Ishikawa (cell line): ENCODE data around the gene LRRN4.

ENCODE experiments used
- CEBPB ChIP-seq: IDR thresholded peaks from 2 replicates; pipeline ENCODE4 v1.6.1; 2012
- CREB1 ChIP-seq: IDR thresholded peaks from 2 replicates; pipeline ENCODE4 v1.6.1; 2012; ENCODE audit warnings: low read depth
- EGR1 ChIP-seq: IDR thresholded peaks from 2 replicates; pipeline ENCODE4 v1.6.1; 2012
- EP300 ChIP-seq: IDR thresholded peaks from 2 replicates; pipeline ENCODE4 v1.6.1; 2012; ENCODE audit warnings: borderline replicate concordance
- FOXM1 ChIP-seq: IDR thresholded peaks from 2 replicates; pipeline ENCODE4 v1.6.1; 2012; ENCODE audit warnings: low read depth, borderline replicate concordance
- MAX ChIP-seq: IDR thresholded peaks from 2 replicates; pipeline ENCODE4 v1.6.1; 2012
- NFIC ChIP-seq: IDR thresholded peaks from 2 replicates; pipeline ENCODE4 v1.6.1; 2012
- RAD21 ChIP-seq: IDR thresholded peaks from 2 replicates; pipeline ENCODE4 v1.6.1; 2012; ENCODE audit warnings: low read depth
- TAF1 ChIP-seq: IDR thresholded peaks from 2 replicates; pipeline ENCODE4 v1.6.1; 2012; ENCODE audit warnings: low read depth, mild to moderate bottlenecking
- TCF12 ChIP-seq: IDR thresholded peaks from 2 replicates; pipeline ENCODE4 v1.6.1; 2012; ENCODE audit warnings: low read depth
- TEAD4 ChIP-seq: IDR thresholded peaks from 2 replicates; pipeline ENCODE4 v1.6.1; 2012
- USF1 ChIP-seq: IDR thresholded peaks from 2 replicates; pipeline ENCODE4 v1.6.1; 2012
- YY1 ChIP-seq: IDR thresholded peaks from 2 replicates; pipeline ENCODE4 v1.6.1; 2012; ENCODE audit warnings: low read depth
- ZBTB7A ChIP-seq: IDR thresholded peaks from 2 replicates; pipeline ENCODE4 v1.6.1; 2012; ENCODE audit warnings: low read depth
- TF ChIP-seq, protein P1 (sequence below): IDR thresholded peaks from 2 replicates; pipeline ENCODE4 v1.6.1; 2012; ENCODE audit warnings: low read depth, mild to moderate bottlenecking

Gene LRRN4

DNA sequence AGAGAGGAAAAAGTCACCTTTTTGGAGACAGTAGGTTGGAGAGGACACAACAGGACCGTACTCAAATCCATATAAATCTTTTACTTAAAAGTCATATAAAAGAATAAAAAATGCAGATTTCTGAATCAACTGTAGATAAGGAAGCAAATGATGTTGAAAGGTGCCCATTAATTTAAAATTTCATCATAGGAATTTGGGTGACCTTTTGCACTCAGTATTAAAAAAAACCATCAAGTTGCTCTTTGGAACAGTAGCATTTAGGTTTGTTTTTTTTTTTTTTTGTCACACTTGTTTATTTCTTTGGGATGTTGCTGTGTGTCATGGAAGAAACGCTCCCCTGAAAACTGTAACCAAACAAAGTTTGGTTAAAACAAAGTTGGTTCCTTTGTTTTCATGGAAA, 20.9 kb upstream of the LRRN4 start:
- no peak for TF ChIP-seq EGR1
- TF ChIP-seq FOXM1 = no peak
- no peak for TF ChIP-seq YY1
- TF ChIP-seq NFIC = no peak
- no peak for TF ChIP-seq RAD21
- no peak for TF ChIP-seq CEBPB
- no peak for TF ChIP-seq TCF12
- TF ChIP-seq, protein P1, sequence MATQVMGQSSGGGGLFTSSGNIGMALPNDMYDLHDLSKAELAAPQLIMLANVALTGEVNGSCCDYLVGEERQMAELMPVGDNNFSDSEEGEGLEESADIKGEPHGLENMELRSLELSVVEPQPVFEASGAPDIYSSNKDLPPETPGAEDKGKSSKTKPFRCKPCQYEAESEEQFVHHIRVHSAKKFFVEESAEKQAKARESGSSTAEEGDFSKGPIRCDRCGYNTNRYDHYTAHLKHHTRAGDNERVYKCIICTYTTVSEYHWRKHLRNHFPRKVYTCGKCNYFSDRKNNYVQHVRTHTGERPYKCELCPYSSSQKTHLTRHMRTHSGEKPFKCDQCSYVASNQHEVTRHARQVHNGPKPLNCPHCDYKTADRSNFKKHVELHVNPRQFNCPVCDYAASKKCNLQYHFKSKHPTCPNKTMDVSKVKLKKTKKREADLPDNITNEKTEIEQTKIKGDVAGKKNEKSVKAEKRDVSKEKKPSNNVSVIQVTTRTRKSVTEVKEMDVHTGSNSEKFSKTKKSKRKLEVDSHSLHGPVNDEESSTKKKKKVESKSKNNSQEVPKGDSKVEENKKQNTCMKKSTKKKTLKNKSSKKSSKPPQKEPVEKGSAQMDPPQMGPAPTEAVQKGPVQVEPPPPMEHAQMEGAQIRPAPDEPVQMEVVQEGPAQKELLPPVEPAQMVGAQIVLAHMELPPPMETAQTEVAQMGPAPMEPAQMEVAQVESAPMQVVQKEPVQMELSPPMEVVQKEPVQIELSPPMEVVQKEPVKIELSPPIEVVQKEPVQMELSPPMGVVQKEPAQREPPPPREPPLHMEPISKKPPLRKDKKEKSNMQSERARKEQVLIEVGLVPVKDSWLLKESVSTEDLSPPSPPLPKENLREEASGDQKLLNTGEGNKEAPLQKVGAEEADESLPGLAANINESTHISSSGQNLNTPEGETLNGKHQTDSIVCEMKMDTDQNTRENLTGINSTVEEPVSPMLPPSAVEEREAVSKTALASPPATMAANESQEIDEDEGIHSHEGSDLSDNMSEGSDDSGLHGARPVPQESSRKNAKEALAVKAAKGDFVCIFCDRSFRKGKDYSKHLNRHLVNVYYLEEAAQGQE = no peak
- TF ChIP-seq CREB1 = no peak
- no peak for TF ChIP-seq TAF1
- TF ChIP-seq ZBTB7A = no peak
- TF ChIP-seq USF1 = no peak
- no peak for TF ChIP-seq EP300
- no peak for TF ChIP-seq TEAD4

GRCh38 chr20:6074145-6074561, 20.3 kb upstream of the LRRN4 start:
- no peak for TF ChIP-seq CREB1
- no peak for TF ChIP-seq TAF1
- TF ChIP-seq EP300 = no peak
- no peak for TF ChIP-seq FOXM1
- no peak for TF ChIP-seq EGR1
- TF ChIP-seq USF1 = no peak
- peak; percentile 63 for TF ChIP-seq RAD21
- no peak for TF ChIP-seq CEBPB

GRCh38 chr20:6070829-6071695, 17.2 kb upstream of the LRRN4 start:
- TF ChIP-seq TAF1 (no peak), NFIC (no peak), EP300 (no peak), USF1 (peak; percentile 57), EGR1 (no peak), MAX (no peak), CEBPB (no peak), YY1 (no peak)

DNA sequence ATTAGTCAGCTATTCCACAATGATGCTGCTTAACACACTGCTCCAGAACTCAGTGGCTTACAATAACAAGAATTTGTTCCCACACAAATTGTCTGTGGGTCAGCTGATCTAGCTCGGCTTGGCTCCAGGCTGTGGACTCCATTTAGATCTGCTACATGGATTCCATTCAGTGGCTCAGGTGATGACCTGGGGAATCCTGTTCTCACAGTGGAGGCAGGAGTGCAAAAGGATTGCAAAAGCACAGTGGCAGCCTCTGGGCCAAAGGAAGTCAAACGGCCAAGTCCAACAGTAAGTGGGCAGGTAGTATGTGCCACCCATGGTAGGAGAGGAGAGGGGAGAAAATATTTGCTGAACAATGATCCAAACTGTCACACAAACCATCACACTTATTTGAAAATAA, 15.8 kb upstream of the LRRN4 start:
- TF ChIP-seq YY1 (no peak), USF1 (no peak), TEAD4 (no peak), NFIC (no peak), TCF12 (no peak), TAF1 (no peak), ZBTB7A (no peak), FOXM1 (no peak), CEBPB (no peak), CREB1 (no peak), EP300 (no peak), EGR1 (no peak), RAD21 (no peak), MAX (no peak)
- TF ChIP-seq, protein P1 = no peak

DNA sequence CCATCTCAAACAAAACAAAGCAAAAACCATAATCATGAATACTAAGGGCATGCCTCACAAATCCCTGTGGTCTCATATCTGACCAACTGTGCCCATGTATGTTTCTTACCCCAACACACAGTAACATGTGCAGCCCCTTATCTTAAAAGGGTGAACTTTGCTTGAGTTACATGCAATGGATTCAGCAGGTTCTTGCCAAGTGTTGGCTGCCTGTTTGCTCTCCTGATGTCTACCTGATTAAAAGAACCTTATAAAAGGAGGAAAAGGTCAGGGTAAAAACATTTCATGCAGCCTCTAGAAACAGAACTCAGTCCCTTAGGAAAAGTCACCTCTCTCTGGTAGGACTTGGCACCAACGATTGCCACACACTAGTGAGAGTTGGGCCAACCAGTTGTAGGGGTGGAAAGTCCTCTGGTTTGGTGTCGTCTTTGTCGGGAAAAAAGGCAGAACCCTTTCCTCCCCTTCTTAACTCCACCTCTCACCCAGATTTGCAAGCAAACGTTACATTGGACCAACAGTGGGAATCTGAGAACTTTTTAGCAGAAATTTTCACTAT, 14.0 kb upstream of the LRRN4 start:
- no peak for TF ChIP-seq EP300
- no peak for TF ChIP-seq FOXM1
- TF ChIP-seq CEBPB = no peak
- TF ChIP-seq TAF1 = no peak
- no peak for TF ChIP-seq YY1
- TF ChIP-seq, protein P1 = no peak
- no peak for TF ChIP-seq CREB1
